Measurements from ENCODE around the gene ZNF646.

Gene ZNF646

GRCh38 chr16:31032736-31033708, 41.2 kb upstream of the ZNF646 start, which contains the start of gene STX4:
TSS of gene STX4 (plus strand) at chr16:31033558. CDS start at chr16:31033806, 248 bp downstream.
- no peaks in the 10 kb centered on the region for H3K9me3 ChIP-seq (ENCODE audit: insufficient read depth, low read length)
- no peaks in the 10 kb centered on the region for H3K36me3 ChIP-seq (replicated peaks; ENCODE audit: low read depth, low read length)
- H2AFZ ChIP-seq (ENCODE audit: low read depth, low read length) = peak within 1 kb of the TSS; percentile 85
- peak within 1 kb of the TSS; percentile 86 for H3K4me2 ChIP-seq (ENCODE audit: low read length)
- peak within 1 kb of the TSS; percentile 73 for H3K9ac ChIP-seq (ENCODE audit: low read length)
- no peaks in the 10 kb centered on the region for H3K27me3 ChIP-seq (ENCODE audit: low read depth, low read length)
- peak within 1 kb of the TSS; percentile 92 for H3K4me3 ChIP-seq (ENCODE audit: low read length)
- H3K27ac ChIP-seq (ENCODE audit: low read length) = peak within 1 kb of the TSS; percentile 35
- H4K20me1 ChIP-seq (ENCODE audit: insufficient read depth, low read length) = 0 out of 2 replicates have a peak, but pooled peaks cover 4% of the 10 kb centered on the region
- H3K79me2 ChIP-seq (ENCODE audit: low read length) = no peaks in the 10 kb centered on the region; the same call in 1 of the 2 replicates
- H3K4me1 ChIP-seq (ENCODE audit: low read length) = peaks cover 15% of the 10 kb centered on the region
- no peak for TF ChIP-seq CTCF (IDR thresholded peaks at IDR 0.05; ENCODE audit: low read depth, low read length)
- TF ChIP-seq EZH2phosphoT487 (IDR thresholded peaks at IDR 0.05; ENCODE audit: low read depth) = no peak

GRCh38 chr16:31033709-31034492, 40.3 kb upstream of the ZNF646 start:
- Histone ChIP-seq H4K20me1 (ENCODE audit: insufficient read depth, low read length) (0 out of 2 replicates have a peak, but pooled peaks cover 4% of the 10 kb centered on the region), H3K27ac (ENCODE audit: low read length) (peak overlapping the region; percentile 35), H3K9ac (ENCODE audit: low read length) (peak overlapping the region; percentile 73), H3K9me3 (ENCODE audit: insufficient read depth, low read length) (no peaks in the 10 kb centered on the region), H3K79me2 (ENCODE audit: low read length) (no peaks in the 10 kb centered on the region; the same call in 1 of the 2 replicates), H3K36me3 (replicated peaks; ENCODE audit: low read depth, low read length) (no peaks in the 10 kb centered on the region), H3K27me3 (ENCODE audit: low read depth, low read length) (no peaks in the 10 kb centered on the region), H3K4me3 (ENCODE audit: low read length) (peak overlapping the region; percentile 92), H2AFZ (ENCODE audit: low read depth, low read length) (peak overlapping the region; percentile 33; the same call in 1 of the 2 replicates), H3K4me2 (ENCODE audit: low read length) (peak overlapping the region; percentile 73), H3K4me1 (ENCODE audit: low read length) (peaks cover 15% of the 10 kb centered on the region)
- TF ChIP-seq CTCF (IDR thresholded peaks at IDR 0.05; ENCODE audit: low read depth, low read length) = no peak
- TF ChIP-seq EZH2phosphoT487 (IDR thresholded peaks at IDR 0.05; ENCODE audit: low read depth) = no peak

- Histone ChIP-seq H3K36me3 (replicated peaks; ENCODE audit: low read depth, low read length) (no peaks in the 10 kb centered on the region), H3K9ac (ENCODE audit: low read length) (no peak overlapping the region), H3K9me3 (ENCODE audit: insufficient read depth, low read length) (no peaks in the 10 kb centered on the region), H2AFZ (ENCODE audit: low read depth, low read length) (no peak overlapping the region), H4K20me1 (ENCODE audit: insufficient read depth, low read length) (0 out of 2 replicates have a peak, but pooled peaks cover 4% of the 10 kb centered on the region), H3K27me3 (ENCODE audit: low read depth, low read length) (no peaks in the 10 kb centered on the region), H3K4me3 (ENCODE audit: low read length) (no peak overlapping the region), H3K79me2 (ENCODE audit: low read length) (no peaks in the 10 kb centered on the region; the same call in 1 of the 2 replicates), H3K4me2 (ENCODE audit: low read length) (no peak overlapping the region), H3K27ac (ENCODE audit: low read length) (no peak overlapping the region), H3K4me1 (ENCODE audit: low read length) (peaks cover 15% of the 10 kb centered on the region)
- TF ChIP-seq EZH2phosphoT487 (IDR thresholded peaks at IDR 0.05; ENCODE audit: low read depth) = no peak
- TF ChIP-seq CTCF (IDR thresholded peaks at IDR 0.05; ENCODE audit: low read depth, low read length) = no peak
Observed at GRCh38 chr16:31036691-31037090, 37.5 kb upstream of the ZNF646 start.

All from OCI-LY3 (cell line).